ENCODE results near the gene GNAI3. TPM values are rescaled to one million over a fixed set of nuclear protein-coding genes. Genes with fewer than 3 reads are reported as not detected.
A peak's percentile ranks its signal among the peaks of the same experiment; 100 is the strongest.

Gene GNAI3
- total RNA-seq, 2 donors from 2014 or later: 7.8 to 8.8 TPM

GRCh38 chr1:109639063-109639840 is 90.8 kb downstream of the GNAI3 start:
- Mint-ChIP-seq H3K27me3 (no peaks in the 10 kb centered on the region), H3K27ac (no peak overlapping the region), H3K36me3 (ENCODE audit: low read depth) (no peaks in the 10 kb centered on the region), H3K4me3 (no peak overlapping the region), H3K4me1 (peaks cover 27% of the 10 kb centered on the region)
- no peak for ATAC-seq
- DNase-seq: no peak
- no peaks in the 10 kb centered on the region for H3K9me3 ChIP-seq (ENCODE audit: control insufficient read depth, low read length, poor library complexity, severe bottlenecking)

- peak; percentile 2 for ATAC-seq
- peak overlapping the region; percentile 82 for H3K27ac Mint-ChIP-seq
Observed at GRCh38 chr1:109639841-109640184, 91.4 kb downstream of the GNAI3 start.

GRCh38 chr1:109640285-109640865 is 92.0 kb downstream of the GNAI3 start:
- ATAC-seq: peak; percentile 83
- H3K27ac Mint-ChIP-seq: peak overlapping the region; percentile 82
- no peaks in the 10 kb centered on the region for H3K36me3 Mint-ChIP-seq (ENCODE audit: low read depth)
- peak; percentile 73 to 93 (median 75) for DNase-seq
- no peaks in the 10 kb centered on the region for H3K9me3 ChIP-seq (ENCODE audit: control insufficient read depth, low read length, poor library complexity, severe bottlenecking)
- no peaks in the 10 kb centered on the region for H3K27me3 Mint-ChIP-seq
- H3K4me1 Mint-ChIP-seq: peaks cover 17% of the 10 kb centered on the region
- H3K4me3 Mint-ChIP-seq: no peak overlapping the region

More at GRCh38 chr1:109639841-109640184, 91.4 kb downstream of the GNAI3 start:
- H3K27me3 Mint-ChIP-seq: no peaks in the 10 kb centered on the region
- no peak overlapping the region for H3K4me3 Mint-ChIP-seq
- no peak for DNase-seq
- no peaks in the 10 kb centered on the region for H3K9me3 ChIP-seq (ENCODE audit: control insufficient read depth, low read length, poor library complexity, severe bottlenecking)
- peaks cover 21% of the 10 kb centered on the region for H3K4me1 Mint-ChIP-seq
- H3K36me3 Mint-ChIP-seq (ENCODE audit: low read depth): no peaks in the 10 kb centered on the region

- ATAC-seq (no peak), DNase-seq (no peak)
- H3K4me1 Mint-ChIP-seq: peaks cover 16% of the 10 kb centered on the region
- no peak overlapping the region for H3K27ac Mint-ChIP-seq
- H3K4me3 Mint-ChIP-seq: no peak overlapping the region
- H3K27me3 Mint-ChIP-seq: no peaks in the 10 kb centered on the region
- no peaks in the 10 kb centered on the region for H3K9me3 ChIP-seq (ENCODE audit: control insufficient read depth, low read length, poor library complexity, severe bottlenecking)
- no peaks in the 10 kb centered on the region for H3K36me3 Mint-ChIP-seq (ENCODE audit: low read depth)
Observed at GRCh38 chr1:109641078-109641740, 92.8 kb downstream of the GNAI3 start.

GRCh38 chr1:109641861-109642260 is 93.4 kb downstream of the GNAI3 start:
- H3K27me3 Mint-ChIP-seq: no peaks in the 10 kb centered on the region

GRCh38 chr1:109642626-109643025 is 94.2 kb downstream of the GNAI3 start:
- H3K27ac Mint-ChIP-seq: peak overlapping the region; percentile 37
- H3K27me3 Mint-ChIP-seq: peaks cover 5% of the 10 kb centered on the region
- no peaks in the 10 kb centered on the region for H3K9me3 ChIP-seq (ENCODE audit: control insufficient read depth, low read length, poor library complexity, severe bottlenecking)
- no peak overlapping the region for H3K4me3 Mint-ChIP-seq
- H3K4me1 Mint-ChIP-seq: peaks cover 16% of the 10 kb centered on the region
- DNase-seq (no peak), ATAC-seq (no peak)
- no peaks in the 10 kb centered on the region for H3K36me3 Mint-ChIP-seq (ENCODE audit: low read depth)

More at GRCh38 chr1:109641861-109642260, 93.4 kb downstream of the GNAI3 start:
- Mint-ChIP-seq H3K4me3 (no peak overlapping the region), H3K36me3 (ENCODE audit: low read depth) (no peaks in the 10 kb centered on the region), H3K27ac (no peak overlapping the region), H3K4me1 (peaks cover 16% of the 10 kb centered on the region)
- no peak for ATAC-seq
- no peak for DNase-seq
- no peaks in the 10 kb centered on the region for H3K9me3 ChIP-seq (ENCODE audit: control insufficient read depth, low read length, poor library complexity, severe bottlenecking)

- peak; percentile 91 for ATAC-seq
- H3K36me3 Mint-ChIP-seq (ENCODE audit: low read depth): no peaks in the 10 kb centered on the region
- H3K27ac Mint-ChIP-seq: peak overlapping the region; percentile 37
- H3K4me1 Mint-ChIP-seq: peaks cover 14% of the 10 kb centered on the region
- DNase-seq: peak; percentile 71 to 87 (median 71)
- H3K9me3 ChIP-seq (ENCODE audit: control insufficient read depth, low read length, poor library complexity, severe bottlenecking): no peaks in the 10 kb centered on the region
- H3K27me3 Mint-ChIP-seq: peaks cover 5% of the 10 kb centered on the region
- no peak overlapping the region for H3K4me3 Mint-ChIP-seq
Observed at GRCh38 chr1:109643385-109644230, 95.2 kb downstream of the GNAI3 start.

GRCh38 chr1:109644670-109645069 is 96.3 kb downstream of the GNAI3 start:
- no peak overlapping the region for H3K27ac Mint-ChIP-seq
- H3K9me3 ChIP-seq (ENCODE audit: control insufficient read depth, low read length, poor library complexity, severe bottlenecking): no peaks in the 10 kb centered on the region
- no peak for ATAC-seq
- peaks cover 16% of the 10 kb centered on the region for H3K4me1 Mint-ChIP-seq
- H3K4me3 Mint-ChIP-seq: no peak overlapping the region
- no peaks in the 10 kb centered on the region for H3K36me3 Mint-ChIP-seq (ENCODE audit: low read depth)
- no peak for DNase-seq
- H3K27me3 Mint-ChIP-seq: peaks cover 5% of the 10 kb centered on the region

GRCh38 chr1:109649491-109649914 is 101.1 kb downstream of the GNAI3 start:
- Mint-ChIP-seq H3K27me3 (peaks cover 10% of the 10 kb centered on the region), H3K4me1 (peaks cover 5% of the 10 kb centered on the region), H3K4me3 (no peak overlapping the region), H3K27ac (no peak overlapping the region), H3K36me3 (ENCODE audit: low read depth) (no peaks in the 10 kb centered on the region)
- no peaks in the 10 kb centered on the region for H3K9me3 ChIP-seq (ENCODE audit: control insufficient read depth, low read length, poor library complexity, severe bottlenecking)
- ATAC-seq (no peak), DNase-seq (no peak)

- Mint-ChIP-seq H3K4me1 (peaks cover 13% of the 10 kb centered on the region), H3K27ac (no peak overlapping the region), H3K4me3 (no peak overlapping the region), H3K27me3 (peaks cover 10% of the 10 kb centered on the region), H3K36me3 (ENCODE audit: low read depth) (no peaks in the 10 kb centered on the region)
- DNase-seq (no peak), ATAC-seq (no peak)
- no peaks in the 10 kb centered on the region for H3K9me3 ChIP-seq (ENCODE audit: control insufficient read depth, low read length, poor library complexity, severe bottlenecking)
Observed at GRCh38 chr1:109650609-109651008, 102.2 kb downstream of the GNAI3 start.

- Mint-ChIP-seq H3K36me3 (ENCODE audit: low read depth) (no peaks in the 10 kb centered on the region), H3K27me3 (peaks cover 6% of the 10 kb centered on the region), H3K4me3 (no peak overlapping the region), H3K27ac (no peak overlapping the region), H3K4me1 (peaks cover 25% of the 10 kb centered on the region)
- DNase-seq (no peak), ATAC-seq (no peak)
- no peaks in the 10 kb centered on the region for H3K9me3 ChIP-seq (ENCODE audit: control insufficient read depth, low read length, poor library complexity, severe bottlenecking)
Observed at GRCh38 chr1:109652402-109652801, 104.0 kb downstream of the GNAI3 start.

- H3K4me3 Mint-ChIP-seq: no peak overlapping the region
- no peaks in the 10 kb centered on the region for H3K9me3 ChIP-seq (ENCODE audit: control insufficient read depth, low read length, poor library complexity, severe bottlenecking)
- peaks cover 25% of the 10 kb centered on the region for H3K4me1 Mint-ChIP-seq
- no peaks in the 10 kb centered on the region for H3K36me3 Mint-ChIP-seq (ENCODE audit: low read depth)
- DNase-seq: no peak
- peaks cover 5% of the 10 kb centered on the region for H3K27me3 Mint-ChIP-seq
- no peak for ATAC-seq
- peak overlapping the region; percentile 32 for H3K27ac Mint-ChIP-seq
Observed at GRCh38 chr1:109653306-109653705, 104.9 kb downstream of the GNAI3 start.

- peak overlapping the region; percentile 93 for H3K4me3 Mint-ChIP-seq
Observed at GRCh38 chr1:109654519-109654918, 106.1 kb downstream of the GNAI3 start.

More at GRCh38 chr1:109654519-109654918, 106.1 kb downstream of the GNAI3 start:
- H3K36me3 Mint-ChIP-seq (ENCODE audit: low read depth): no peaks in the 10 kb centered on the region
- H3K27ac Mint-ChIP-seq: no peak overlapping the region
- no peaks in the 10 kb centered on the region for H3K9me3 ChIP-seq (ENCODE audit: control insufficient read depth, low read length, poor library complexity, severe bottlenecking)
- H3K27me3 Mint-ChIP-seq: peaks cover 5% of the 10 kb centered on the region
- ATAC-seq (no peak), DNase-seq (no peak)
- H3K4me1 Mint-ChIP-seq: peaks cover 24% of the 10 kb centered on the region
